Esophagus muscularis mucosa (tissue), 3 donors: Measurements from ENCODE around the gene ZNF202.

Experiments
- CTCF ChIP-seq, 3 experiments: fragments of 200-600 bp in 2 of 3; fragments of 450-650 bp in 1 of 3; sonication (generic) in 2 of 3; IDR thresholded peaks; one replicate each; pipeline ENCODE4 v1.5.1; 2017 to 2019; ENCODE audit warnings: antibody characterized with exemption in 3 of 3, mild to moderate bottlenecking in 2 of 3, moderate library complexity in 1 of 3
- POLR2AphosphoS5 ChIP-seq, 2 donors: sonication (generic); formaldehyde crosslinking; IDR thresholded peaks; one replicate each; pipeline ENCODE4 v1.6.1; 2017; ENCODE audit warnings: antibody characterized with exemption in 2 of 2

GRCh38 chr11:123678246-123678645 is 63.2 kb downstream of the ZNF202 start:
- TF ChIP-seq CTCF (IDR thresholded peaks at IDR 0.05) (no peak), POLR2AphosphoS5 (IDR thresholded peaks at IDR 0.05) (no peak)
